HepG2 (cell line): Measurements from ENCODE around the gene RAD50. TPM values are rescaled to one million over a fixed set of nuclear protein-coding genes. Genes with fewer than 3 reads are reported as not detected.

Source experiments
- AHR ChIP-seq: IDR thresholded peaks from 2 replicates; pipeline ENCODE4 v1.6.1; 2018; ENCODE audit warnings: missing genetic modification reagents, missing compliant biosample characterization
- FOSL1 ChIP-seq: sonication (generic); formaldehyde crosslinking; IDR thresholded peaks from 2 replicates; pipeline ENCODE4 v1.9.0; 2021; ENCODE audit warnings: missing genetic modification reagents, borderline replicate concordance
- GABPA ChIP-seq, 2 experiments: IDR thresholded peaks; 2 replicates each; pipeline ENCODE4 v1.6.1; 2011 to 2016; ENCODE audit warnings: low read depth in 2 of 2, low read length in 1 of 2, missing biosample characterization in 1 of 2, missing genetic modification characterization in 1 of 2
- GABPB1 ChIP-seq: IDR thresholded peaks from 2 replicates; pipeline ENCODE4 v1.6.1; 2016; ENCODE audit warnings: mild to moderate bottlenecking, missing genetic modification reagents, moderate library complexity, missing compliant biosample characterization
- KLF16 ChIP-seq, 2 experiments: sonication (generic) in 1 of 2; formaldehyde crosslinking in 1 of 2; IDR thresholded peaks; 2 replicates each; pipeline versions ENCODE4 v1.6.1 to v1.8.0; 2016 to 2023; ENCODE audit warnings: missing genetic modification reagents in 2 of 2, missing compliant biosample characterization in 1 of 2
- MAFK ChIP-seq, 2 experiments: IDR thresholded peaks in 1 of 2; conservative IDR thresholded peaks in 1 of 2; 2 replicates each; pipeline ENCODE4 v1.6.1; 2011; ENCODE audit warnings: improper control_type of control experiment in 2 of 2, low read length in 2 of 2
- NFE2L1 ChIP-seq: sonication (generic); formaldehyde crosslinking; IDR thresholded peaks from 2 replicates; pipeline ENCODE4 v1.4.0; 2020; ENCODE audit warnings: missing genetic modification reagents, mild to moderate bottlenecking, borderline replicate concordance
- REL ChIP-seq: sonication (generic); formaldehyde crosslinking; conservative IDR thresholded peaks from 2 replicates; pipeline ENCODE4 v1.8.0; 2022; ENCODE audit warnings: mild to moderate bottlenecking, missing genetic modification reagents, moderate library complexity
- SIN3A ChIP-seq: IDR thresholded peaks from 2 replicates; pipeline ENCODE4 v1.6.1; 2011; ENCODE audit warnings: low read depth, mild to moderate bottlenecking, control low read depth, low read length, borderline replicate concordance
- SMAD1 ChIP-seq: sonication (generic); formaldehyde crosslinking; IDR thresholded peaks from 2 replicates; pipeline ENCODE4 v1.4.0; 2020; ENCODE audit warnings: missing genetic modification reagents, low read depth, mild to moderate bottlenecking, borderline replicate concordance
- SMC3 ChIP-seq: IDR thresholded peaks from 2 replicates; pipeline ENCODE4 v1.6.1; 2011; ENCODE audit warnings: low read length, improper control_type of control experiment
- SOX6 ChIP-seq, 2 experiments: fragments of 450-650 bp in 1 of 2; sonication (generic) in 1 of 2; formaldehyde crosslinking in 1 of 2; IDR thresholded peaks; 2 replicates each; pipeline versions ENCODE4 v1.4.0 to v1.6.1; 2017 to 2020; ENCODE audit warnings: antibody characterized with exemption in 1 of 2, mild to moderate bottlenecking in 1 of 2, missing genetic modification reagents in 1 of 2
- ZNF138 ChIP-seq: sonication (generic); formaldehyde crosslinking; IDR thresholded peaks from 2 replicates; pipeline ENCODE4 v1.5.0; 2020; ENCODE audit warnings: mild to moderate bottlenecking, low read depth, missing genetic modification reagents
- ZNF563 ChIP-seq: sonication (generic); formaldehyde crosslinking; IDR thresholded peaks from 2 replicates; pipeline ENCODE4 v1.8.0; 2022; ENCODE audit warnings: mild to moderate bottlenecking, moderate library complexity, missing genetic modification reagents
- polyA plus RNA-seq, 8 experiments: library from polyadenylated mRNA; depleted of rRNA in 3 of 8; stranded (reverse) in 7 of 8; unstranded in 1 of 8; fragments of >200 nt; fragmentation: Illumina TruSeq in 4 of 8; extraction: Trizol in 4 of 8; gene quantifications; 2 replicates each; pipeline versions ENCODE4 v1.2.1 to v1.2.3, GENCODE V29; 2011 to 2016; ENCODE audit warnings: low read depth in 4 of 8, missing spikeins in 1 of 8, mixed read lengths in 1 of 8; ENCODE audit not compliant: insufficient read depth in 1 of 8
- total RNA-seq, 5 experiments: library from RNA; depleted of rRNA; stranded (reverse); fragments of >200 nt; fragmentation: Illumina TruSeq; extraction: Trizol; gene quantifications; 2 replicates each; pipeline ENCODE4 v1.2.3, GENCODE V29; 2016; ENCODE audit warnings: low read depth in 1 of 5
- TF ChIP-seq, protein P1 (sequence below): sonication (generic); formaldehyde crosslinking; IDR thresholded peaks from 2 replicates; pipeline ENCODE4 v1.4.0; 2020; ENCODE audit warnings: mild to moderate bottlenecking, missing genetic modification reagents
- TF ChIP-seq, protein P2 (sequence below): sonication (generic); formaldehyde crosslinking; IDR thresholded peaks from 2 replicates; pipeline ENCODE4 v1.5.1; 2020; ENCODE audit warnings: mild to moderate bottlenecking, missing genetic modification reagents, moderate library complexity
- TF ChIP-seq, protein P3 (sequence below): sonication (generic); formaldehyde crosslinking; IDR thresholded peaks from 2 replicates; pipeline ENCODE4 v1.5.0; 2020; ENCODE audit warnings: mild to moderate bottlenecking, missing genetic modification reagents, moderate library complexity
- TF ChIP-seq, protein P4 (sequence below): sonication (generic); formaldehyde crosslinking; IDR thresholded peaks from 2 replicates; pipeline ENCODE4 v1.5.1; 2020; ENCODE audit warnings: mild to moderate bottlenecking, moderate library complexity, missing genetic modification reagents
- TF ChIP-seq, protein P5 (sequence below): sonication (generic); formaldehyde crosslinking; IDR thresholded peaks from 2 replicates; pipeline ENCODE4 v1.4.0; 2020; ENCODE audit warnings: mild to moderate bottlenecking, missing genetic modification reagents

RAD50 gene
- total and polyA plus RNA-seq, 2 of the 13 experiments (the other 11 are each of a cell fraction or from before 2014, with no cell fraction given): 19.2 to 23.4 TPM

DNA sequence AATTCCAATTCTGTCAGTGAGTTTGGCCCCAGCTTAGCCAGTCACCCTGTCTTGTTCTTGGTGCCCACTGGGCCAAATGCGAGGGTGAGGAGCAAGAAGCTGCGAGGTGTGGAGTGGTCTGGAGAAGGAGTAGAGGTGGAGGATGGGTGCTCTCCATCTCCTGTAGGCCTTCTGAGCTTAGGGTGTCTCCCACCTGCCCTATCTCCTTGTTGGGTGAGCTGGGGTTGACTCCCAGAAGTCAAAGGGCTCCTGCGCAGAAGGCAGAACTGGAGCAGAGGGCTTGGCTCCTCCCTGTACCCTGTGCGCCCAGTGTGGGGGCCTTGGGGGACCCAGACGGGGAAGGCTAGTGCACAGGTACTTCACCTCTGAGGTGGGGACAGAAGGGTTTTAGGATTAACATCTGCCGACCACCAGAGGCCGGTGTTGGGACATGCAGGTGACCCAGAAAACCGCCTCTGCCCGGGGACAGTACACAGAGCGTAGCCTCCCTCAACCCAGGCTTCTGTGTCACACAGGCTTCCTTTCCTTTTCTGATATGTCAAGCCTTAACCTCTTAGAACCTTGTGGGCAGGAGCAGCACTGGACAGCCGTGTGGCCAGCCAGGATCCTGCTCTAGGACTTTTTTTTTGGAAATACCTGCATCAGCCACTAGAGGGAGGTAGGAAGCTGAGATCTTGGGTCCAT lies 30.3 kb upstream of the RAD50 start (continued):
- TF ChIP-seq SOX6 (IDR thresholded peaks at IDR 0.05) (no peak), SOX6 (CRISPR knock-in tag; IDR thresholded peaks at IDR 0.05) (peak; percentile 51), GABPB1 (CRISPR knock-in tag) (0 out of 2 replicates have a peak, but pooled peaks have one; percentile 12), REL (CRISPR knock-in tag) (no peak), FOSL1 (no peak), GABPA (IDR thresholded peaks at IDR 0.05; ENCODE audit: low read depth, low read length) (no peak), GABPA (CRISPR knock-in tag; IDR thresholded peaks at IDR 0.05; ENCODE audit: low read depth) (no peak; the same call in 1 of the 2 replicates), NFE2L1 (CRISPR knock-in tag) (no peak), ZNF138 (CRISPR knock-in tag) (no peak), AHR (CRISPR knock-in tag) (0 out of 2 replicates have a peak, but pooled peaks have one; percentile 35), MAFK (conservative IDR thresholded peaks at IDR 0.05 in 1 of 2, IDR thresholded peaks at IDR 0.05 in 1 of 2; ENCODE audit: low read length in 2 of 2) (no peak), SIN3A (no peak), ZNF563 (CRISPR knock-in tag) (0 out of 2 replicates have a peak, but pooled peaks have one; percentile 39), KLF16 (CRISPR knock-in tag; IDR thresholded peaks at IDR 0.05) (0 out of 4 replicates have a peak, but pooled peaks of 1 of the 2 experiments have one; percentile 20), SMC3 (peak; percentile 80), SMAD1 (CRISPR knock-in tag) (0 out of 2 replicates have a peak, but pooled peaks have one; percentile 47)
- TF ChIP-seq, protein P1, sequence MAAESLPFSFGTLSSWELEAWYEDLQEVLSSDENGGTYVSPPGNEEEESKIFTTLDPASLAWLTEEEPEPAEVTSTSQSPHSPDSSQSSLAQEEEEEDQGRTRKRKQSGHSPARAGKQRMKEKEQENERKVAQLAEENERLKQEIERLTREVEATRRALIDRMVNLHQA: no peak
- TF ChIP-seq, protein P2, sequence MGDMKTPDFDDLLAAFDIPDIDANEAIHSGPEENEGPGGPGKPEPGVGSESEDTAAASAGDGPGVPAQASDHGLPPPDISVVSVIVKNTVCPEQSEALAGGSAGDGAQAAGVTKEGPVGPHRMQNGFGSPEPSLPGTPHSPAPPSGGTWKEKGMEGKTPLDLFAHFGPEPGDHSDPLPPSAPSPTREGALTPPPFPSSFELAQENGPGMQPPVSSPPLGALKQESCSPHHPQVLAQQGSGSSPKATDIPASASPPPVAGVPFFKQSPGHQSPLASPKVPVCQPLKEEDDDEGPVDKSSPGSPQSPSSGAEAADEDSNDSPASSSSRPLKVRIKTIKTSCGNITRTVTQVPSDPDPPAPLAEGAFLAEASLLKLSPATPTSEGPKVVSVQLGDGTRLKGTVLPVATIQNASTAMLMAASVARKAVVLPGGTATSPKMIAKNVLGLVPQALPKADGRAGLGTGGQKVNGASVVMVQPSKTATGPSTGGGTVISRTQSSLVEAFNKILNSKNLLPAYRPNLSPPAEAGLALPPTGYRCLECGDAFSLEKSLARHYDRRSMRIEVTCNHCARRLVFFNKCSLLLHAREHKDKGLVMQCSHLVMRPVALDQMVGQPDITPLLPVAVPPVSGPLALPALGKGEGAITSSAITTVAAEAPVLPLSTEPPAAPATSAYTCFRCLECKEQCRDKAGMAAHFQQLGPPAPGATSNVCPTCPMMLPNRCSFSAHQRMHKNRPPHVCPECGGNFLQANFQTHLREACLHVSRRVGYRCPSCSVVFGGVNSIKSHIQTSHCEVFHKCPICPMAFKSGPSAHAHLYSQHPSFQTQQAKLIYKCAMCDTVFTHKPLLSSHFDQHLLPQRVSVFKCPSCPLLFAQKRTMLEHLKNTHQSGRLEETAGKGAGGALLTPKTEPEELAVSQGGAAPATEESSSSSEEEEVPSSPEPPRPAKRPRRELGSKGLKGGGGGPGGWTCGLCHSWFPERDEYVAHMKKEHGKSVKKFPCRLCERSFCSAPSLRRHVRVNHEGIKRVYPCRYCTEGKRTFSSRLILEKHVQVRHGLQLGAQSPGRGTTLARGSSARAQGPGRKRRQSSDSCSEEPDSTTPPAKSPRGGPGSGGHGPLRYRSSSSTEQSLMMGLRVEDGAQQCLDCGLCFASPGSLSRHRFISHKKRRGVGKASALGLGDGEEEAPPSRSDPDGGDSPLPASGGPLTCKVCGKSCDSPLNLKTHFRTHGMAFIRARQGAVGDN (CRISPR knock-in tag): peak; percentile 35; the same call in 1 of the 2 replicates
- TF ChIP-seq, protein P3, sequence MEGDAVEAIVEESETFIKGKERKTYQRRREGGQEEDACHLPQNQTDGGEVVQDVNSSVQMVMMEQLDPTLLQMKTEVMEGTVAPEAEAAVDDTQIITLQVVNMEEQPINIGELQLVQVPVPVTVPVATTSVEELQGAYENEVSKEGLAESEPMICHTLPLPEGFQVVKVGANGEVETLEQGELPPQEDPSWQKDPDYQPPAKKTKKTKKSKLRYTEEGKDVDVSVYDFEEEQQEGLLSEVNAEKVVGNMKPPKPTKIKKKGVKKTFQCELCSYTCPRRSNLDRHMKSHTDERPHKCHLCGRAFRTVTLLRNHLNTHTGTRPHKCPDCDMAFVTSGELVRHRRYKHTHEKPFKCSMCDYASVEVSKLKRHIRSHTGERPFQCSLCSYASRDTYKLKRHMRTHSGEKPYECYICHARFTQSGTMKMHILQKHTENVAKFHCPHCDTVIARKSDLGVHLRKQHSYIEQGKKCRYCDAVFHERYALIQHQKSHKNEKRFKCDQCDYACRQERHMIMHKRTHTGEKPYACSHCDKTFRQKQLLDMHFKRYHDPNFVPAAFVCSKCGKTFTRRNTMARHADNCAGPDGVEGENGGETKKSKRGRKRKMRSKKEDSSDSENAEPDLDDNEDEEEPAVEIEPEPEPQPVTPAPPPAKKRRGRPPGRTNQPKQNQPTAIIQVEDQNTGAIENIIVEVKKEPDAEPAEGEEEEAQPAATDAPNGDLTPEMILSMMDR (CRISPR knock-in tag): peak; percentile 85
- TF ChIP-seq, protein P4, sequence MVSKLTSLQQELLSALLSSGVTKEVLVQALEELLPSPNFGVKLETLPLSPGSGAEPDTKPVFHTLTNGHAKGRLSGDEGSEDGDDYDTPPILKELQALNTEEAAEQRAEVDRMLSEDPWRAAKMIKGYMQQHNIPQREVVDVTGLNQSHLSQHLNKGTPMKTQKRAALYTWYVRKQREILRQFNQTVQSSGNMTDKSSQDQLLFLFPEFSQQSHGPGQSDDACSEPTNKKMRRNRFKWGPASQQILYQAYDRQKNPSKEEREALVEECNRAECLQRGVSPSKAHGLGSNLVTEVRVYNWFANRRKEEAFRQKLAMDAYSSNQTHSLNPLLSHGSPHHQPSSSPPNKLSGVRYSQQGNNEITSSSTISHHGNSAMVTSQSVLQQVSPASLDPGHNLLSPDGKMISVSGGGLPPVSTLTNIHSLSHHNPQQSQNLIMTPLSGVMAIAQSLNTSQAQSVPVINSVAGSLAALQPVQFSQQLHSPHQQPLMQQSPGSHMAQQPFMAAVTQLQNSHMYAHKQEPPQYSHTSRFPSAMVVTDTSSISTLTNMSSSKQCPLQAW (CRISPR knock-in tag): 0 out of 2 replicates have a peak, but pooled peaks have one; percentile 26
- TF ChIP-seq, protein P5, sequence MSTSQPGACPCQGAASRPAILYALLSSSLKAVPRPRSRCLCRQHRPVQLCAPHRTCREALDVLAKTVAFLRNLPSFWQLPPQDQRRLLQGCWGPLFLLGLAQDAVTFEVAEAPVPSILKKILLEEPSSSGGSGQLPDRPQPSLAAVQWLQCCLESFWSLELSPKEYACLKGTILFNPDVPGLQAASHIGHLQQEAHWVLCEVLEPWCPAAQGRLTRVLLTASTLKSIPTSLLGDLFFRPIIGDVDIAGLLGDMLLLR: no peak
